Adrenal gland (tissue), 12 donors: ENCODE data around the gene PTPRO. TPM values are rescaled to one million over a fixed set of nuclear protein-coding genes. Genes with fewer than 3 reads are reported as not detected.

Experiments used
- DNase-seq, 7 donors: peaks; one replicate each; pipeline ENCODE4 v3.0.0-alpha.2; 2019 to 2020
- H3K27ac ChIP-seq, 5 donors: fragments of 200-600 bp; sonication (generic) in 4 of 5; 1 replicate in 3 of 5; 2 replicates in 2 of 5; pipeline versions ENCODE4 v1.5.1 to v1.8.0; 2016 to 2020; ENCODE audit warnings: mild to moderate bottlenecking in 1 of 5
- H3K27me3 ChIP-seq: fragments of 200-600 bp; 2 replicates; pipeline ENCODE4 v1.8.0; 2021
- H3K36me3 ChIP-seq, 2 donors: fragments of 200-600 bp; replicated peaks in 1 of 2; 1 replicate in 1 of 2; 2 replicates in 1 of 2; pipeline versions ENCODE4 v1.5.1 to v1.8.0; 2018 to 2022
- H3K4me1 ChIP-seq, 2 donors: fragments of 200-600 bp; replicated peaks in 1 of 2; 1 replicate in 1 of 2; 2 replicates in 1 of 2; pipeline versions ENCODE4 v1.5.1 to v1.8.0; 2018 to 2021
- H3K4me3 ChIP-seq, 4 donors: fragments of 200-600 bp; sonication (generic) in 3 of 4; one replicate each; pipeline ENCODE4 v1.5.1; 2016 to 2018
- H3K9me3 ChIP-seq, 3 donors: fragments of 200-600 bp; sonication (generic) in 1 of 3; replicated peaks in 1 of 3; 1 replicate in 2 of 3; 2 replicates in 1 of 3; pipeline versions ENCODE4 v1.5.1 to v1.8.0; 2016 to 2021
- POLR2A ChIP-seq, 2 donors: fragments of 450-650 bp; IDR thresholded peaks; one replicate each; pipeline ENCODE4 v1.6.1; 2017; ENCODE audit warnings: antibody characterized with exemption in 2 of 2, mild to moderate bottlenecking in 2 of 2, moderate library complexity in 1 of 2
- WGBS, 4 donors: extraction: QIAGEN DNeasy Blood & Tissue Kit in 2 of 4; methylation state at CpG; one replicate each; pipeline versions ENCODE4 v1.1.5 to v1.1.7; 2013 to 2017; 5-methylcytosine and 5-hydroxymethylcytosine counted together
- intact Hi-C, 2 donors: fragments of 100-400 bp; cut with DNase I; formaldehyde crosslinking; loops; one replicate each; pipeline versions ENCODE4 v1.14.1 to v1.15.0; 2022 to 2023
- polyA plus RNA-seq, 3 donors: library from polyadenylated mRNA; stranded (reverse); fragments of 200-250 nt in 2 of 3; fragments of 350-450 nt in 1 of 3; fragmentation: Illumina TruSeq in 1 of 3; extraction: RNeasy Lipid Tissue Mini Kit (QIAGEN cat#74804) in 1 of 3; gene quantifications; one replicate each; pipeline ENCODE4 v1.2.3, GENCODE V29; 2013 to 2014
- total RNA-seq, 9 donors: library from RNA; depleted of rRNA in 4 of 9; stranded (reverse); fragments of >200 nt in 4 of 9; fragments of 120-200 nt in 1 of 9; fragmentation: NEBNext Ultra II Directional in 1 of 9; extraction: Animal tissue kit (Norgen Biotek cat#: 25700) in 1 of 9; gene quantifications; one replicate each; pipeline versions ENCODE4 v1.1.0 to v1.2.4, GENCODE V29; 2013 to 2023
- TF ChIP-seq, protein P1 (sequence below), 6 experiments: fragments of 450-650 bp in 4 of 6; fragments of 200-600 bp in 2 of 6; sonication (generic) in 1 of 6; IDR thresholded peaks; 1 replicate in 5 of 6; 2 replicates in 1 of 6; pipeline versions ENCODE4 v1.5.1 to v1.8.0; 2016 to 2021; ENCODE audit warnings: antibody characterized with exemption in 6 of 6, mild to moderate bottlenecking in 2 of 6, moderate library complexity in 1 of 6
- donor health status: healthy with polysubstance abuse.
- donor health status: Bipolar disorder and iron deficiency.
- donor health status: DM: yes; HTN: yes; CAD: no.
- donor health status: DM: no; HTN: no; CAD: no.
- donor health status: DM: no; HTN: no; CAD: no.
- donor health status: DM: yes; HTN: yes; CAD: no.

Gene PTPRO
- total and polyA plus RNA-seq, 12 donors: 0.36 to 11.5 (median 2.6) TPM

DNA sequence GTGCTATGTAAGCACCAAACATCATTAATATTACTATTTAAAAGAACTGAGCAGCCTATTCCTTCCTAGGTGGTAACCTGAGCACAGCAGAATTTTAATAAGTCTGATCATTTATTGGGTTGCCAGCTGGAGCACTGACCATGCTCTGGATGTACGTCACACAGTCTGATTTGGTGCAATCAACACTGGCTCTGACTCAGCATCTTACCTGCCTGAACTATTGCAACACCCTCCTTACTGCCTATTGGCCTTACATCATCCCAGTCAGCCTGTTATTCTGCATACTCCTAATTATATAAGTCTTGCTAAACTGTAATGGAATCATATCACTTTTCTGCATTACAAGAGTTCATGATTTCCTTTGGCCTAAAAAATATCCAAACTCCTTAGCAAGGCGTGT lies 149.7 kb downstream of the PTPRO start:
- intact Hi-C loops: no loop called here
- no peak overlapping the region for H3K27ac ChIP-seq
- WGBS, 4 donors: 33 to 49% (median 45%) methylated on average over 2 of the region's 2 CpGs
- no peak for DNase-seq
- no peaks in the 10 kb centered on the region for H3K27me3 ChIP-seq
- H3K9me3 ChIP-seq: no peaks in the 10 kb centered on the region
- TF ChIP-seq POLR2A (IDR thresholded peaks at IDR 0.05): no peak
- TF ChIP-seq, protein P1, sequence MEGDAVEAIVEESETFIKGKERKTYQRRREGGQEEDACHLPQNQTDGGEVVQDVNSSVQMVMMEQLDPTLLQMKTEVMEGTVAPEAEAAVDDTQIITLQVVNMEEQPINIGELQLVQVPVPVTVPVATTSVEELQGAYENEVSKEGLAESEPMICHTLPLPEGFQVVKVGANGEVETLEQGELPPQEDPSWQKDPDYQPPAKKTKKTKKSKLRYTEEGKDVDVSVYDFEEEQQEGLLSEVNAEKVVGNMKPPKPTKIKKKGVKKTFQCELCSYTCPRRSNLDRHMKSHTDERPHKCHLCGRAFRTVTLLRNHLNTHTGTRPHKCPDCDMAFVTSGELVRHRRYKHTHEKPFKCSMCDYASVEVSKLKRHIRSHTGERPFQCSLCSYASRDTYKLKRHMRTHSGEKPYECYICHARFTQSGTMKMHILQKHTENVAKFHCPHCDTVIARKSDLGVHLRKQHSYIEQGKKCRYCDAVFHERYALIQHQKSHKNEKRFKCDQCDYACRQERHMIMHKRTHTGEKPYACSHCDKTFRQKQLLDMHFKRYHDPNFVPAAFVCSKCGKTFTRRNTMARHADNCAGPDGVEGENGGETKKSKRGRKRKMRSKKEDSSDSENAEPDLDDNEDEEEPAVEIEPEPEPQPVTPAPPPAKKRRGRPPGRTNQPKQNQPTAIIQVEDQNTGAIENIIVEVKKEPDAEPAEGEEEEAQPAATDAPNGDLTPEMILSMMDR (IDR thresholded peaks at IDR 0.05): no peak
- no peak overlapping the region for H3K4me3 ChIP-seq
- H3K36me3 ChIP-seq: no peaks in the 10 kb centered on the region
- no peaks in the 10 kb centered on the region for H3K4me1 ChIP-seq

DNA sequence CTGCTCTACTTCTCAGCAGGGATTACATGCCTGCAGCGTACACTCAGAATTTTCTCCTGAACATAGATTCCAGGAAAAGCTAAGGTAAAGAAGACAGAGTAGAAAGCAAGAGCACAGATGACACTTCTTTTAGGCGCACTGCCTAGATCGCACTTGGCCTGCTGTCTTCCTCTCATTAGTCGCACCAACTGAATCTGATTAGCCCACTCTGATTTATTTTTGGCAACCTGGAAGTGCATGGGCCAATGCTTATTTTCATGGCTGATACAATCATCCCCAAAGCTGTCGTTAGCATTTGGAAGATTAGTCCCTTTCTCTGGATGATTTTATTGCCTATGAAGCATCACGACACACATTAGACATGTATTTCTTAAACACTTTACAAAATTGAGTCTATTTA lies 152.5 kb downstream of the PTPRO start:
- TF ChIP-seq, protein P1 (IDR thresholded peaks at IDR 0.05): no peak
- no peak for TF ChIP-seq POLR2A (IDR thresholded peaks at IDR 0.05)
- Histone ChIP-seq H3K36me3 (no peaks in the 10 kb centered on the region), H3K9me3 (no peaks in the 10 kb centered on the region), H3K4me3 (no peak overlapping the region), H3K27me3 (no peaks in the 10 kb centered on the region), H3K27ac (no peak overlapping the region), H3K4me1 (no peaks in the 10 kb centered on the region)
- 48 to 69% (median 65%) methylated on average over 6 of the region's 6 CpGs for WGBS, 4 donors
- intact Hi-C loops: no loop called here
- no peak for DNase-seq

DNA sequence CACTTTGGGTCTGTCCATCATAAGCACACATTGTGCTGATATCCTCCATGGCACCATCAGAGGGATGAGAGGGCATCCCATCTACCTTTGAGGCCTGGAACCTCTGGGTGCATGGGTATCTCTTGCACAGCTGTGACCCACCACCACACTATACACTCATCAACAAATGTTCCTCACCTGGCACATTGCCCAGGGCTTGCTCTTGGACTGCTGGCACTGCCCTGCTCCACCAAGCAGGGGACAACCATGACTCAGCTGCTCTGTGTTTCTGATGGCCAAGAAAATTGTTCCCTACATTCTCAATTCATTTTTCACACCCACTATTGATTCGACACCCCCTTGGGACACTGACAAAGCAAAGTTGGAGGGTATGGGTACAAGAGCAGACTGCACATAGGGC lies 155.5 kb downstream of the PTPRO start:
- Histone ChIP-seq H3K4me1 (no peaks in the 10 kb centered on the region), H3K36me3 (no peaks in the 10 kb centered on the region), H3K27me3 (no peaks in the 10 kb centered on the region), H3K9me3 (no peaks in the 10 kb centered on the region), H3K27ac (no peak overlapping the region), H3K4me3 (no peak overlapping the region)
- DNase-seq: no peak
- intact Hi-C loops: no loop called here
- 79 to 95% (median 90%) methylated on average over 1 of the region's 1 CpG for WGBS, 4 donors
- TF ChIP-seq, protein P1 (IDR thresholded peaks at IDR 0.05): no peak
- no peak for TF ChIP-seq POLR2A (IDR thresholded peaks at IDR 0.05)

DNA sequence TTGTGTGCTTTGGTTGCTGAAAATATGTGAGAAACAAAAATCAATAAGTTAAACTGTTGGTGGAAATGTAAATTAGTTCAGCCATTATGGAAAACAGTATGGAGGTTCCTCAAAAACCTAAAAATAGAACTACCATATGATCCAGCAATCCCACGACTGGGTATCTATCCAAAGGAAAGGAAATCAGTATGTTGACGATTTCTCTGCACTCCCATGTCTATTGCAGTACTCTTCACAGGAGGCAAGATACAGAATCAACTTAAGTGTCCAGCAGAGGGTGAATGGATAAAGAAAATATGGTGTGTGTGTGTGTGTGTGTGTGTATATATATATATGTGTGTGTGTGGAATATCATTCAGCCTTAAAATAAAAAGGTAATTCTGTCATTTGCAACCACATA lies 159.5 kb downstream of the PTPRO start:
- no peaks in the 10 kb centered on the region for H3K36me3 ChIP-seq
- 48 to 72% (median 57%) methylated on average over 2 of the region's 2 CpGs for WGBS, 4 donors
- DNase-seq: no peak
- no peaks in the 10 kb centered on the region for H3K9me3 ChIP-seq
- H3K4me1 ChIP-seq: no peaks in the 10 kb centered on the region
- no peak for TF ChIP-seq POLR2A (IDR thresholded peaks at IDR 0.05)
- TF ChIP-seq, protein P1 (IDR thresholded peaks at IDR 0.05): no peak
- no peak overlapping the region for H3K27ac ChIP-seq
- no peak overlapping the region for H3K4me3 ChIP-seq
- H3K27me3 ChIP-seq: no peaks in the 10 kb centered on the region
- intact Hi-C loops: no loop called here
